Kidney (tissue), 14 donors: ENCODE measurements around the gene GRM7. TPM values are rescaled to one million over a fixed set of nuclear protein-coding genes. Genes with fewer than 3 reads are reported as not detected.

Experiments
- DNase-seq, 5 donors: peaks; one replicate each; pipeline ENCODE4 v3.0.0-alpha.2; 2013 to 2020
- FAIRE-seq: peaks from 2 replicates; lab custom pipeline; 2012; peaks lifted over from hg19 to GRCh38; lab: Jason Lieb, UNC
- H3K27ac ChIP-seq, 2 donors: one replicate each; pipeline ENCODE4 v1.7.0; 2013; ENCODE audit warnings: low read depth in 2 of 2, low read length in 2 of 2, inconsistent platforms in 1 of 2
- H3K27me3 ChIP-seq: one replicate; pipeline ENCODE4 v1.7.1; 2013; ENCODE audit warnings: low read length, inconsistent platforms; ENCODE audit not compliant: control insufficient read depth, insufficient read depth
- H3K36me3 ChIP-seq, 3 donors: one replicate each; pipeline versions ENCODE4 v1.7.0 to v1.7.1; 2013; ENCODE audit warnings: low read length in 3 of 3, control low read depth in 1 of 3, inconsistent platforms in 1 of 3; ENCODE audit not compliant: insufficient read depth in 3 of 3, control insufficient read depth in 2 of 3
- H3K4me1 ChIP-seq, 3 donors: one replicate each; pipeline versions ENCODE4 v1.7.0 to v1.7.1; 2013; ENCODE audit warnings: low read length in 3 of 3, inconsistent platforms in 1 of 3, low read depth in 1 of 3; ENCODE audit not compliant: control insufficient read depth in 2 of 3, insufficient read depth in 2 of 3
- H3K4me3 ChIP-seq, 3 donors: one replicate each; pipeline versions ENCODE4 v1.7.0 to v1.8.1; 2013; ENCODE audit warnings: low read length in 3 of 3, control low read depth in 1 of 3, inconsistent platforms in 1 of 3
- H3K9ac ChIP-seq, 3 donors: one replicate each; pipeline versions ENCODE4 v1.7.0 to v1.7.1; 2013; ENCODE audit warnings: low read length in 3 of 3, control low read depth in 1 of 3, inconsistent platforms in 1 of 3
- H3K9me3 ChIP-seq, 3 donors: one replicate each; pipeline versions ENCODE4 v1.7.0 to v1.7.1; 2013; ENCODE audit warnings: low read length in 3 of 3, control low read depth in 1 of 3, inconsistent platforms in 1 of 3; ENCODE audit not compliant: control insufficient read depth in 2 of 3, insufficient read depth in 1 of 3
- intact Hi-C: fragments of 100-400 bp; cut with DNase I; formaldehyde crosslinking; loops from one replicate; pipeline ENCODE4 v1.11.1; 2022
- polyA plus RNA-seq: library from polyadenylated mRNA; stranded (reverse); fragments of 350-450 nt; fragmentation: Illumina TruSeq; extraction: RNeasy Lipid Tissue Mini Kit (QIAGEN cat#74804); gene quantifications from one replicate; pipeline ENCODE4 v1.2.3, GENCODE V29; 2014; ENCODE audit warnings: low read depth, low replicate concordance; ENCODE audit not compliant: insufficient read depth
- total RNA-seq: library from RNA; stranded (reverse); fragmentation: NEBNext Ultra II Directional; extraction: Animal tissue kit (Norgen Biotek cat#: 25700); gene quantifications from one replicate; pipeline ENCODE4 v1.2.1, GENCODE V29; 2021
- TF ChIP-seq, protein P1 (sequence below): IDR thresholded peaks from 3 replicates; pipeline ENCODE4 v1.5.1; 2012; ENCODE audit warnings: mild to moderate bottlenecking, moderate library complexity, borderline replicate concordance; ENCODE audit not compliant: insufficient read depth; ENCODE audit errors: extremely low read depth
- donor health status: control.
- donor health status: control.
- donor health status: control.
- donor health status: control.
- donor health status: control.
- donor health status: DM: yes; HTN: yes; CAD: no.
- donor health status: Normal renal cell carcinoma (clear cell type).

GRM7 gene
- total and polyA plus RNA-seq, 2 donors from 2014 or later: 0.16 TPM; not detected in 1

- TF ChIP-seq, protein P1, sequence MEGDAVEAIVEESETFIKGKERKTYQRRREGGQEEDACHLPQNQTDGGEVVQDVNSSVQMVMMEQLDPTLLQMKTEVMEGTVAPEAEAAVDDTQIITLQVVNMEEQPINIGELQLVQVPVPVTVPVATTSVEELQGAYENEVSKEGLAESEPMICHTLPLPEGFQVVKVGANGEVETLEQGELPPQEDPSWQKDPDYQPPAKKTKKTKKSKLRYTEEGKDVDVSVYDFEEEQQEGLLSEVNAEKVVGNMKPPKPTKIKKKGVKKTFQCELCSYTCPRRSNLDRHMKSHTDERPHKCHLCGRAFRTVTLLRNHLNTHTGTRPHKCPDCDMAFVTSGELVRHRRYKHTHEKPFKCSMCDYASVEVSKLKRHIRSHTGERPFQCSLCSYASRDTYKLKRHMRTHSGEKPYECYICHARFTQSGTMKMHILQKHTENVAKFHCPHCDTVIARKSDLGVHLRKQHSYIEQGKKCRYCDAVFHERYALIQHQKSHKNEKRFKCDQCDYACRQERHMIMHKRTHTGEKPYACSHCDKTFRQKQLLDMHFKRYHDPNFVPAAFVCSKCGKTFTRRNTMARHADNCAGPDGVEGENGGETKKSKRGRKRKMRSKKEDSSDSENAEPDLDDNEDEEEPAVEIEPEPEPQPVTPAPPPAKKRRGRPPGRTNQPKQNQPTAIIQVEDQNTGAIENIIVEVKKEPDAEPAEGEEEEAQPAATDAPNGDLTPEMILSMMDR: no peak
- Histone ChIP-seq H3K9me3 (no peaks in the 10 kb centered on the region), H3K4me3 (no peak overlapping the region), H3K36me3 (no peaks in the 10 kb centered on the region), H3K4me1 (no peaks in the 10 kb centered on the region), H3K9ac (no peak overlapping the region), H3K27me3 (no peaks in the 10 kb centered on the region), H3K27ac (no peak overlapping the region)
- no peak for FAIRE-seq
- no peak for DNase-seq
- intact Hi-C loops: no loop called here
Measured at GRCh38 chr3:7696320-7696719, 835.4 kb downstream of the GRM7 start.

DNA sequence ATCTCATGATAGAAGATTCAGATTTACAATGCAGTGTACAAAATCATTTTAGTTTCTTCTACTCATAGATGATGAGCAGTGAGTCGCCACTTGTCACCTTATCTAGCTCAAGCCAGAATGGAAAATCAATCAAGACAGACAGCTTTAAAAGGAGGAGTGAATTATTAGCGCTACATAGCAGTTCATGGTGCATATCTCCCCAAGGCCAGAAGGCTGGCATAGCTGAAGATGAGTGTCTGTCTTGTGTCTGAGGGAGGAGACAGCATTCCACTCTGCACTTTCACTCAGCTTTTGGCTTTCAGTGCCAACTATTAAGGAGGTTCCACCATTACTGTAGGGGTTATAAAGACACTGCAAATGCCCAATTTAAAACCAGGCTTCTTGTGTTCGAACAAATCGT is 836.6 kb downstream of the GRM7 start:
- no peak overlapping the region for H3K4me3 ChIP-seq
- H3K27ac ChIP-seq: no peak overlapping the region
- H3K9ac ChIP-seq: no peak overlapping the region
- FAIRE-seq (no peak), DNase-seq (no peak)
- intact Hi-C loops: no loop called here
- no peaks in the 10 kb centered on the region for H3K36me3 ChIP-seq
- H3K9me3 ChIP-seq: no peaks in the 10 kb centered on the region
- H3K4me1 ChIP-seq: no peaks in the 10 kb centered on the region
- no peaks in the 10 kb centered on the region for H3K27me3 ChIP-seq
- TF ChIP-seq, protein P1: no peak

- H3K4me1 ChIP-seq: no peaks in the 10 kb centered on the region
- no peaks in the 10 kb centered on the region for H3K36me3 ChIP-seq
- DNase-seq: no peak
- H3K27me3 ChIP-seq: no peaks in the 10 kb centered on the region
- no peaks in the 10 kb centered on the region for H3K9me3 ChIP-seq
- FAIRE-seq: no peak
- H3K4me3 ChIP-seq: no peak overlapping the region
- no peak overlapping the region for H3K9ac ChIP-seq
- intact Hi-C loops: no loop called here
- H3K27ac ChIP-seq: no peak overlapping the region
- TF ChIP-seq, protein P1: no peak
Measured at GRCh38 chr3:7700539-7700938, 839.6 kb downstream of the GRM7 start.

DNA sequence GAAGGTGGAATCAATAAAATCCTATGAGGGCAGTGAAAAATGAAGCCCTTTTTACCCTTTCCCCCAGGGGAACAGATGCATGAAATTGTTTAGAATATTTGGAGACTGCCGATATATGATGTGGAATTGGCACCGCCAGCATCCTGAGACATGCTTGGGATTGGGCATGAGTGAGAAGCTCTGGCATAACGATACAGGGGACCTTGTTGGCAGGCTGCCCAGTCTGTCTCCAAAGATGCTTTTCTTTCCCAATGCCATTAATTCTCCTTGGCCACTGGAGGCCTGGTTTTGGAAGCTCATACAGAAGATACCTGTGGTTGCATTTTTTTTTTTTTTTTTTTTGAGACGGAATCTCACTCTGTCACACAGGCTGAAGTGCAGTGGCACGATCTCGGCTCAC is 840.1 kb downstream of the GRM7 start:
- DNase-seq: no peak
- H3K4me3 ChIP-seq: no peak overlapping the region
- no peak for FAIRE-seq

More for the DNA sequence above, 840.1 kb downstream of the GRM7 start:
- no peaks in the 10 kb centered on the region for H3K27me3 ChIP-seq
- TF ChIP-seq, protein P1: no peak
- no peaks in the 10 kb centered on the region for H3K36me3 ChIP-seq
- intact Hi-C loops: no loop called here
- no peak overlapping the region for H3K27ac ChIP-seq
- no peaks in the 10 kb centered on the region for H3K4me1 ChIP-seq
- no peak overlapping the region for H3K9ac ChIP-seq
- no peaks in the 10 kb centered on the region for H3K9me3 ChIP-seq
